ENCODE results near the gene SDHAF3. TPM values are rescaled to one million over a fixed set of nuclear protein-coding genes. Genes with fewer than 3 reads are reported as not detected.

SDHAF3 gene
- total RNA-seq, 4 donors from 2014 or later = 5.6 to 14.7 (median 12.4) TPM

DNA sequence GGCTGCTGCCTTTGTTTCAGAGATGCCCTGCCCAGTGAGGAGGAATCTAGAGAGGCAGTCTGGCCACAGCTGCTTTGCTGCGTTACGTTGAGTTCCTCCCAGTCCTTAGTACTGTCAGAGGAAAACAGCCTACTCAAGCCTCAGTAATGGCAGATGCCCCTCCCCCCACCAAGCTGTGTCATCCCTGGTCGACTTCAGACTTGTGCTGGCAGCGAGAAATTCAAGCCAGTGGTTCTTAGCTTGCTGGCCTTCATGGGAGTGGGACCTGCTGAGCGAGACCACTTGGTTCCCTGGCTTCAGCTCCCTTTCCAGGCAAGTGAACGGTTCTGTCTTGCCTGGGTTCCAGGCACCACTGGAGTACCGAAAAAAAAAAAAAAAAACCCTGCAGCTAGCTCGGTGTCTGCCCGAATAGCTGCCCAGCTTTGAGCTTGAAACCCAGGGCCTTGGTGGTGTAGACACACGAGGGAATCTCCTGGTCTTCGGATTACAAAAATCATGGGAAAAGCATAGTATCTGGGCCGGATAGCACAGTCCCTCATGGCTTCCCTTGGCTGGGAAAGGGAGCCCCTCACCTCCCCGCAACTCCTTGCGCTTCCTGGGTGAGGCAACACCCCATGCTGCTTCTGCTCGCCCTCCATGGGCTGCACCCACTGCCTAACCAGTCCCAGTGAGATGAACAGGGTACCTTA lies 9.1 kb downstream of the SDHAF3 start:
- H3K9me3 ChIP-seq = no peaks in the 10 kb centered on the region
- no peak overlapping the region for H3K27ac ChIP-seq
- H3K4me3 ChIP-seq = no peak overlapping the region
- no peak for DNase-seq
- H3K27me3 ChIP-seq = no peaks in the 10 kb centered on the region
- intact Hi-C loops (cut with DNase I; ENCODE audit: low total_unique reads) = no loop called here
- H3K36me3 ChIP-seq = no peaks in the 10 kb centered on the region
- TF ChIP-seq, protein P1, sequence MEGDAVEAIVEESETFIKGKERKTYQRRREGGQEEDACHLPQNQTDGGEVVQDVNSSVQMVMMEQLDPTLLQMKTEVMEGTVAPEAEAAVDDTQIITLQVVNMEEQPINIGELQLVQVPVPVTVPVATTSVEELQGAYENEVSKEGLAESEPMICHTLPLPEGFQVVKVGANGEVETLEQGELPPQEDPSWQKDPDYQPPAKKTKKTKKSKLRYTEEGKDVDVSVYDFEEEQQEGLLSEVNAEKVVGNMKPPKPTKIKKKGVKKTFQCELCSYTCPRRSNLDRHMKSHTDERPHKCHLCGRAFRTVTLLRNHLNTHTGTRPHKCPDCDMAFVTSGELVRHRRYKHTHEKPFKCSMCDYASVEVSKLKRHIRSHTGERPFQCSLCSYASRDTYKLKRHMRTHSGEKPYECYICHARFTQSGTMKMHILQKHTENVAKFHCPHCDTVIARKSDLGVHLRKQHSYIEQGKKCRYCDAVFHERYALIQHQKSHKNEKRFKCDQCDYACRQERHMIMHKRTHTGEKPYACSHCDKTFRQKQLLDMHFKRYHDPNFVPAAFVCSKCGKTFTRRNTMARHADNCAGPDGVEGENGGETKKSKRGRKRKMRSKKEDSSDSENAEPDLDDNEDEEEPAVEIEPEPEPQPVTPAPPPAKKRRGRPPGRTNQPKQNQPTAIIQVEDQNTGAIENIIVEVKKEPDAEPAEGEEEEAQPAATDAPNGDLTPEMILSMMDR (IDR thresholded peaks at IDR 0.05) = no peak
- no peak for TF ChIP-seq POLR2A (IDR thresholded peaks at IDR 0.05)
- no peaks in the 10 kb centered on the region for H3K4me1 ChIP-seq

DNA sequence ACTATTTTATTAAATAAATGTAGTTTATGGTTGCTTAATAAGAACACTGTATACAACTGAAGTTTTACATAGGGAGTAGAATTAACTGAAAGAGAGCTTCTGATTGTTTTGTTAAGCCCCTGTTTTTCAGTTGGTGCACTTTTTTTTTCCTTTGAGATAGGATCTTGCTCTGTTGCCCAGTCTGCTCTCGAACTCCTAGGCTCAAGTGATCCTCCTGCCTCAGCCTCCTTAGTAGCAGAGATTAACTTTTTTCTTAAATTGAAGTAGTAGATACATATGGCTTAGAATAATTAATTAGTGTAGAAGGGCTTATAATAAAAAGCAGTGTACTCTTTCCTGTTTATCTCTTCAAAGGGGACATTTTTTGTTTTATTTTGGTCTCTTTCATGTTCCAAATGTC lies 11.2 kb downstream of the SDHAF3 start:
- intact Hi-C loops (cut with DNase I; ENCODE audit: low total_unique reads) = no loop called here
- H3K36me3 ChIP-seq = no peaks in the 10 kb centered on the region

DNA sequence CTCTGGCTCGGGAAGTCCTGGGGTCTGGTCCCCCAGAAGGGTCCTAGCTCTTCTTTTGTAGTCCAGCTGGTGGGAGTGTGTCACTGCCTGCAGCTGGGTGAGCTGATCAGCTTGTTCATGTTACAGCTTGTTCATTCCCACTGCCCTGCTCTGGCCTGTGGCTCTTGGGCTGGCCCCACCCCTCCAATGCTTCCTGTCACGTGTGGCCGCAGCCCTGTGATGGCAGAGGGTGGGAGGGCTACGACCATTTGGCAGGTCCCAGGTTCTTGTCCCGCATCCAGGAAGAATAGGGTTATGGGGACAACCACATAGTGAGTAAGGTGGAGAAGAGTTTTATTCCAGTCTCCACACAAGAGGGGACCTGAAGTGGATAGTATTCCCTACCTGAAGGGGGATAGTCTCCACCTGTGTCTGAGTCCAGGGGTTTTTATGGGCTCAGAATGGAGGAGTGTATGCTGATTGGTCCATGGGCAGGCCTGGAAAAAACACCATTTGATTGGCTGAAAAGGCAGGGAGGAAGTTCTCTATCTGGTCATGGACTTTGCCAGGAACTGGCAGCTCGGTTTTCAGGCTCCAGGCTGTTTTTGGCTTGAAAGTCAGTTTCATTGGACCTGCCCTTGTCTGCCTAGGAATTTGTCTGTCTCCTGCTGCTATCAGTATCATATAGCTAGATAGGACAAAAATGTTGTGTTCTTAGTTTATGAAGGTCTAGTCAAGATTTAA lies 13.1 kb downstream of the SDHAF3 start:
- intact Hi-C loops (cut with DNase I; ENCODE audit: low total_unique reads) = no loop called here
- H3K27me3 ChIP-seq = no peaks in the 10 kb centered on the region
- DNase-seq = no peak
- no peak overlapping the region for H3K4me3 ChIP-seq
- H3K9me3 ChIP-seq = no peaks in the 10 kb centered on the region
- H3K4me1 ChIP-seq = no peaks in the 10 kb centered on the region
- no peaks in the 10 kb centered on the region for H3K36me3 ChIP-seq
- H3K27ac ChIP-seq = no peak overlapping the region
- no peak for TF ChIP-seq POLR2A (IDR thresholded peaks at IDR 0.05)
- TF ChIP-seq, protein P1 (IDR thresholded peaks at IDR 0.05) = no peak

More for the DNA sequence above, 11.2 kb downstream of the SDHAF3 start:
- H3K27ac ChIP-seq = no peak overlapping the region
- H3K27me3 ChIP-seq = no peaks in the 10 kb centered on the region
- no peaks in the 10 kb centered on the region for H3K4me1 ChIP-seq
- DNase-seq = no peak
- H3K4me3 ChIP-seq = no peak overlapping the region
- TF ChIP-seq POLR2A (IDR thresholded peaks at IDR 0.05) = no peak
- TF ChIP-seq, protein P1 (IDR thresholded peaks at IDR 0.05) = no peak
- no peaks in the 10 kb centered on the region for H3K9me3 ChIP-seq

DNA sequence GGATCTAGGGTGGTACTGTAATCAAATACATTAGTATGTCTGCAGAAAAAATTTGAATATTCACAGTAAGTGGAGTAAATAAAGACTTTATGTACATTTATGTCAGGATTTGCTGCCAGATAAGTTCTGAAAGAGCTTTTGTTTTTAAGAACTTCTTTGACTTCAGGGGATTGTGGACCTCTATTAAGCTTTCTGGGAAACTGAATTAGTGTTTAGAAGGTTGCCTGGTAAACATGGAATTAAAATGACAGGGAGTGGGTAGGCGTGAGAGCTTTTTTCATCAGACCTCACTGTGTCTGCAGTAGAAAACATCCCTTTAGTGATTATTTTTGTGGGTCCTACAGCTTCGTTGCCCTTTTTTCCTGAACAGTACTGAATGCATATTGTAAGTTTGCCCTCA lies 15.7 kb downstream of the SDHAF3 start:
- Histone ChIP-seq H3K4me3 (no peak overlapping the region), H3K4me1 (no peaks in the 10 kb centered on the region), H3K36me3 (no peaks in the 10 kb centered on the region), H3K27me3 (no peaks in the 10 kb centered on the region), H3K9me3 (no peaks in the 10 kb centered on the region), H3K27ac (no peak overlapping the region)
- TF ChIP-seq POLR2A (IDR thresholded peaks at IDR 0.05) = no peak
- TF ChIP-seq, protein P1 (IDR thresholded peaks at IDR 0.05) = no peak
- no peak for DNase-seq
- intact Hi-C loops (cut with DNase I; ENCODE audit: low total_unique reads) = no loop called here

DNA sequence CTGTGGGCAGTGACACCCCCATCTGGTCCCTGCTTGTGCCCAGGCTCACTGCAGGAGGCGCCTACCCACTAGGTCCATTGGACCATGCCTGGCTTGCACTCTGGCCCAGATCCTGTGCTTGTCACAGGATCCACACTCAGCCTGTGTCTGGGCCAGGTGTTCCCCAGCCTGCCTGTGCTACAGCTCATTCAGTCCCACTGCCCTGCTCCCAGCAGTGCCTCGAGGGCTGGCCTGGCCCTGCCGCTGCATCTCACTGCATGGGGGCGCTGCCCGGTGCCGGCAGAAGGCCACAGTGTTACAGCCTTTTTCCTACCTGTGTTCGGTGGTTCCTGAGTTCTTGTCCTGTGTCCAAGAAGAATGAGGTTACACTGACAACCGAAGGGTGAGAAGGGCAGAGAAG lies 21.3 kb downstream of the SDHAF3 start:
- no peaks in the 10 kb centered on the region for H3K36me3 ChIP-seq
- no peaks in the 10 kb centered on the region for H3K27me3 ChIP-seq
- H3K4me3 ChIP-seq = no peak overlapping the region
- TF ChIP-seq, protein P1 (IDR thresholded peaks at IDR 0.05) = no peak
- no peak for TF ChIP-seq POLR2A (IDR thresholded peaks at IDR 0.05)
- intact Hi-C loops (cut with DNase I; ENCODE audit: low total_unique reads) = no loop called here
- no peak for DNase-seq
- H3K27ac ChIP-seq = no peak overlapping the region
- H3K4me1 ChIP-seq = no peaks in the 10 kb centered on the region
- H3K9me3 ChIP-seq = no peaks in the 10 kb centered on the region
